ENCODE data around the gene EIF1. TPM values are rescaled to one million over a fixed set of nuclear protein-coding genes. Genes with fewer than 3 reads are reported as not detected.

The EIF1 gene
- total RNA-seq, 4 donors from 2014 or later = 211 to 299 (median 249) TPM

GRCh38 chr17:41687828-41688640, 651 bp upstream of the EIF1 start:
- TF ChIP-seq POLR2A (IDR thresholded peaks at IDR 0.05) = no peak
- no peak for TF ChIP-seq CTCF (IDR thresholded peaks at IDR 0.05)
- H3K4me3 ChIP-seq (ENCODE audit: low read depth, poor library complexity, severe bottlenecking) = no peak overlapping the region
- intact Hi-C loops (cut with DNase I; ENCODE audit: low total_unique reads) = no loop called here
- WGBS, 2 donors = 4 to 5% methylated on average over 20 to 23 of the region's 23 CpGs
- peak in 1 of 2 donors; percentile 66 for DNase-seq (ENCODE audit: low spot score in 2 of 2)

GRCh38 chr17:41689497-41690299, 1.0 kb downstream of the EIF1 start:
- TF ChIP-seq POLR2A (IDR thresholded peaks at IDR 0.05) (no peak), CTCF (IDR thresholded peaks at IDR 0.05) (peak in 1 of 3 donors; percentile 16)
- intact Hi-C loops (cut with DNase I; ENCODE audit: low total_unique reads) = no loop called here
- WGBS, 2 donors = 3 to 4% methylated on average over 19 to 23 of the region's 27 CpGs
- H3K4me3 ChIP-seq (ENCODE audit: low read depth, poor library complexity, severe bottlenecking) = peak overlapping the region; percentile 42
- peak in 1 of 2 donors; percentile 68 for DNase-seq (ENCODE audit: low spot score in 2 of 2)

GRCh38 chr17:41690497-41690896, 1.8 kb downstream of the EIF1 start:
- intact Hi-C loops (cut with DNase I; ENCODE audit: low total_unique reads) = no loop called here
- 59 to 70% methylated on average over 2 of the region's 2 CpGs for WGBS, 2 donors
- TF ChIP-seq POLR2A (IDR thresholded peaks at IDR 0.05) (no peak), CTCF (IDR thresholded peaks at IDR 0.05) (no peak)
- H3K4me3 ChIP-seq (ENCODE audit: low read depth, poor library complexity, severe bottlenecking) = no peak overlapping the region
- DNase-seq (ENCODE audit: low spot score in 2 of 2) = no peak

- TF ChIP-seq POLR2A (IDR thresholded peaks at IDR 0.05) (no peak), CTCF (IDR thresholded peaks at IDR 0.05) (no peak)
- 76 to 77% methylated on average over 10 of the region's 10 CpGs for WGBS, 2 donors
- H3K4me3 ChIP-seq (ENCODE audit: low read depth, poor library complexity, severe bottlenecking) = no peak overlapping the region
- intact Hi-C loops (cut with DNase I; ENCODE audit: low total_unique reads) = no loop called here
- DNase-seq (ENCODE audit: low spot score in 2 of 2) = no peak
These were observed 2.5 kb downstream of the EIF1 start for GRCh38 chr17:41691031-41691777.

GRCh38 chr17:41692722-41693521, 4.2 kb downstream of the EIF1 start:
- 84 to 85% methylated on average over 11 of the region's 11 CpGs for WGBS, 2 donors
- no peak overlapping the region for H3K4me3 ChIP-seq (ENCODE audit: low read depth, poor library complexity, severe bottlenecking)
- intact Hi-C loops (cut with DNase I; ENCODE audit: low total_unique reads) = no loop called here
- no peak for DNase-seq (ENCODE audit: low spot score in 2 of 2)
- TF ChIP-seq CTCF (IDR thresholded peaks at IDR 0.05) (no peak), POLR2A (IDR thresholded peaks at IDR 0.05) (no peak)

All from lower leg skin (tissue), 4 donors.